Naive thymus-derived CD4-positive, alpha-beta T cell (primary cell): Measurements from ENCODE around the gene ARL5A. TPM values are rescaled to one million over a fixed set of nuclear protein-coding genes. Genes with fewer than 3 reads are reported as not detected.

Experiments used
- ATAC-seq: fragments of 150-1000 bp; cut with Tn5 transposase; 2 replicates; pipeline ENCODE4 v1.10.0; 2021; ENCODE audit warnings: mild to moderate bottlenecking, moderate library complexity
- CTCF ChIA-PET: fragments of 350-600 bp; sonication (Branson Sonifier 250); formaldehyde crosslinking; loops from one replicate; lab custom pipeline; 2021; ENCODE audit warnings: antibody characterized with exemption; lab: Charles Lee
- POLR2A ChIA-PET: fragments of 350-600 bp; sonication (Branson Sonifier 250); formaldehyde crosslinking; loops from one replicate; lab custom pipeline; 2021; ENCODE audit warnings: antibody characterized with exemption, inconsistent platforms; lab: Charles Lee
- DNase-seq, 9 donors: peaks; one replicate each; pipeline versions ENCODE4 v3.0.0 to v3.0.0-alpha.2; 2020 to 2022; ENCODE audit warnings: mixed read lengths in 1 of 9
- H3K27ac ChIP-seq: one replicate; pipeline ENCODE4 v1.7.0; 2013; ENCODE audit warnings: mild to moderate bottlenecking, low read depth, low read length, moderate library complexity
- H3K27me3 ChIP-seq, 2 donors: one replicate each; pipeline ENCODE4 v1.7.0; 2013; ENCODE audit warnings: low read length in 2 of 2, mild to moderate bottlenecking in 2 of 2, moderate library complexity in 2 of 2; ENCODE audit not compliant: control insufficient read depth in 2 of 2, insufficient read depth in 2 of 2
- H3K36me3 ChIP-seq, 3 experiments: 1 replicate in 2 of 3; 2 replicates in 1 of 3; pipeline ENCODE4 v1.7.0; 2013; ENCODE audit warnings: low read length in 3 of 3, mild to moderate bottlenecking in 3 of 3, moderate library complexity in 1 of 3; ENCODE audit not compliant: insufficient read depth in 3 of 3, control insufficient read depth in 2 of 3
- H3K4me1 ChIP-seq, 2 donors: one replicate each; pipeline ENCODE4 v1.7.0; 2013; ENCODE audit warnings: low read length in 2 of 2, mild to moderate bottlenecking in 2 of 2, moderate library complexity in 1 of 2; ENCODE audit not compliant: control insufficient read depth in 2 of 2, insufficient read depth in 2 of 2
- H3K4me3 ChIP-seq: 2 replicates; pipeline ENCODE4 v1.7.0; 2013; ENCODE audit warnings: mild to moderate bottlenecking, low read length
- H3K9me3 ChIP-seq, 3 experiments: 1 replicate in 2 of 3; 2 replicates in 1 of 3; pipeline ENCODE4 v1.7.0; 2013; ENCODE audit warnings: low read length in 3 of 3; ENCODE audit not compliant: control insufficient read depth in 2 of 3
- H3K27ac Mint-ChIP-seq, 9 donors: one replicate each; pipeline ENCODE4 v1.8.0; 2020 to 2022; ENCODE audit warnings: mixed read lengths in 9 of 9, mild to moderate bottlenecking in 8 of 9, moderate library complexity in 5 of 9, inconsistent platforms in 2 of 9
- H3K27me3 Mint-ChIP-seq, 5 donors: one replicate each; pipeline ENCODE4 v1.8.0; 2021 to 2022; ENCODE audit warnings: mixed read lengths in 5 of 5, mild to moderate bottlenecking in 1 of 5
- H3K36me3 Mint-ChIP-seq, 5 donors: one replicate each; pipeline ENCODE4 v1.8.0; 2020 to 2022; ENCODE audit warnings: mixed read lengths in 5 of 5, mild to moderate bottlenecking in 3 of 5, inconsistent platforms in 1 of 5
- H3K4me1 Mint-ChIP-seq, 7 donors: one replicate each; pipeline ENCODE4 v1.8.0; 2020 to 2022; ENCODE audit warnings: mixed read lengths in 7 of 7, mild to moderate bottlenecking in 3 of 7, inconsistent platforms in 1 of 7
- H3K4me3 Mint-ChIP-seq, 10 donors: one replicate each; pipeline ENCODE4 v1.8.0; 2020 to 2022; ENCODE audit warnings: mild to moderate bottlenecking in 10 of 10, mixed read lengths in 10 of 10, moderate library complexity in 6 of 10, inconsistent platforms in 2 of 10
- H3K9me3 Mint-ChIP-seq, 11 donors: one replicate each; pipeline ENCODE4 v1.8.0; 2020 to 2022; ENCODE audit warnings: mixed read lengths in 11 of 11, mild to moderate bottlenecking in 4 of 11, inconsistent platforms in 1 of 11, moderate library complexity in 1 of 11
- intact Hi-C, 2 donors: fragments of 100-400 bp; cut with micrococcal nuclease; formaldehyde crosslinking; loops; one replicate each; pipeline ENCODE4 v1.15.1; 2023
- polyA plus RNA-seq, 2 donors: library from polyadenylated mRNA; unstranded; fragments of 300-500 nt; fragmentation: Illumina TruSeq; gene quantifications; one replicate each; pipeline ENCODE4 v1.2.3, GENCODE V29; 2021
- total RNA-seq, 6 experiments: library from RNA in 5 of 6; stranded (reverse) in 5 of 6; gene quantifications; 1 replicate in 5 of 6; 2 replicates in 1 of 6; pipeline ENCODE4 v1.2.3 and lab custom pipeline; 2021 to 2026

ARL5A gene
- total and polyA plus RNA-seq, 7 experiments from 2014 or later = 25.8 to 68.3 (median 35.6) TPM

- intact Hi-C loops = no loop called here
- Histone ChIP-seq H3K27ac (no peak overlapping the region), H3K36me3 (peaks cover 10 to 19% (median 11%) of the 10 kb centered on the region in 3 experiments), H3K9me3 (no peaks in the 10 kb centered on the region), H3K4me3 (no peak overlapping the region), H3K27me3 (no peaks in the 10 kb centered on the region), H3K4me1 (peaks cover 0 to 8% of the 10 kb centered on the region in 2 donors)
- Mint-ChIP-seq H3K36me3 (peaks cover 7 to 32% (median 21%) of the 10 kb centered on the region in 5 donors), H3K4me3 (no peak overlapping the region), H3K27ac (no peak overlapping the region), H3K9me3 (no peaks in the 10 kb centered on the region), H3K27me3 (no peaks in the 10 kb centered on the region), H3K4me1 (peaks cover 0 to 10% (median 5%) of the 10 kb centered on the region in 7 donors)
- no peak for ATAC-seq
- DNase-seq = no peak
- CTCF ChIA-PET = interaction anchor here (0.6 kb wide), 1 partner anchor 216 kb away, joined by 4 read pairs; no protein-coding TSS in a partner anchor
- POLR2A ChIA-PET = no interaction called here
Measured at GRCh38 chr2:151805961-151806360, 22.3 kb downstream of the ARL5A start.

DNA sequence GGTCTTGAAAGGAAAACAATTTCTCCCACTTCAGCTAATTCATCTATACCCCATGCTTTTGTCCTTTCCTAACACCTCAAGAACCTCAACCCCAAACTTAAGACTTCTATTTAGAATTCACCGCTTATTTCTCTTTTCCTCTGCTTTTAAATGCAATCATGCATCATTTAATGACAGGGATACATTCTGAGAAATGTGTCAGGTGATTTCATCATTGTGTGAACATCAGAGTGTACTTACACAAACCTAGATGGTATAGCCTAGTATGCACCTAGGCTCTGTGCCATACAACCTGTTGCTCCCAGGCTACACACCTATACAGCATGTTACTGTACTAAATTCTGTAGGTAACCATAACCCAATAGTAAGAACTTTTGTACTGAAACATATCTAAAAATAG is 22.9 kb downstream of the ARL5A start:
- Mint-ChIP-seq H3K9me3 (no peaks in the 10 kb centered on the region), H3K4me3 (no peak overlapping the region), H3K27me3 (no peaks in the 10 kb centered on the region), H3K27ac (no peak overlapping the region), H3K4me1 (peaks cover 0 to 7% (median 5%) of the 10 kb centered on the region in 7 donors), H3K36me3 (peaks cover 2 to 30% (median 15%) of the 10 kb centered on the region in 5 donors)
- ChIA-PET POLR2A (no interaction called here), CTCF (interaction anchor here (0.9 kb wide), 1 partner anchor 21 kb away, joined by 3 read pairs; no protein-coding TSS in a partner anchor)
- no peak for DNase-seq
- no peaks in the 10 kb centered on the region for H3K27me3 ChIP-seq
- H3K4me3 ChIP-seq = no peak overlapping the region
- no peak overlapping the region for H3K27ac ChIP-seq
- H3K9me3 ChIP-seq = no peaks in the 10 kb centered on the region
- peaks cover 10 to 19% (median 11%) of the 10 kb centered on the region in 3 experiments for H3K36me3 ChIP-seq
- intact Hi-C loops = no loop called here
- no peak for ATAC-seq
- peaks cover 0 to 8% of the 10 kb centered on the region in 2 donors for H3K4me1 ChIP-seq

GRCh38 chr2:151803811-151804210 is 24.4 kb downstream of the ARL5A start:
- Mint-ChIP-seq H3K4me3 (no peak overlapping the region), H3K9me3 (no peaks in the 10 kb centered on the region), H3K4me1 (peaks cover 0 to 5% (median 2%) of the 10 kb centered on the region in 7 donors), H3K27ac (no peak overlapping the region), H3K27me3 (no peaks in the 10 kb centered on the region), H3K36me3 (peaks cover 0 to 32% (median 15%) of the 10 kb centered on the region in 5 donors)
- no peaks in the 10 kb centered on the region for H3K9me3 ChIP-seq
- no peak for DNase-seq
- no peaks in the 10 kb centered on the region for H3K27me3 ChIP-seq
- ChIA-PET POLR2A (no interaction called here), CTCF (no interaction called here)
- no peak overlapping the region for H3K27ac ChIP-seq
- ATAC-seq = no peak
- intact Hi-C loops = no loop called here
- no peak overlapping the region for H3K4me3 ChIP-seq
- H3K36me3 ChIP-seq = peaks cover 10 to 19% (median 11%) of the 10 kb centered on the region in 3 experiments
- H3K4me1 ChIP-seq = peaks cover 0 to 5% of the 10 kb centered on the region in 2 donors

DNA sequence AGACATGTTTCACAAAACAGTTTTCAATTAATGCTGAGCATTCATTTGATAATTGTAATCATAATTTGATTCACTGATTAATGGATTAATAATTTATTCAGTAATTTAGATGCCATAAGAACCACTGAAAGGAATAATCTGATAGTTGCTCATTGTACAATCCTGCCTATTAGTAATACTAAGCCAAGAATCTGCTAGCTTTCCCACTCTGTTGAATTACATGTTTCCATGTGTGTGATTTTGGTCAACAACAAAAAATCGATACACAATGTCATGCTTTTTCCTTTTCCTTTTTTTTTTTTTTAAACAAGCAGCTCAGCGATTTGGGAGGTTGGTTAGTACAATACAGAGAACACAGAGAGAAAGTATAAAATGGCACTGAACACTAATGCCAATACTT is 25.9 kb downstream of the ARL5A start:
- H3K4me3 ChIP-seq = no peak overlapping the region
- H3K9me3 ChIP-seq = no peaks in the 10 kb centered on the region
- H3K36me3 ChIP-seq = peaks cover 10 to 19% (median 11%) of the 10 kb centered on the region in 3 experiments
- H3K4me3 Mint-ChIP-seq = no peak overlapping the region
- DNase-seq (no peak), ATAC-seq (no peak)
- H3K36me3 Mint-ChIP-seq = peaks cover 0 to 32% (median 17%) of the 10 kb centered on the region in 5 donors
- POLR2A ChIA-PET = no interaction called here
- no peak overlapping the region for H3K27ac ChIP-seq
- H3K4me1 Mint-ChIP-seq = no peaks in the 10 kb centered on the region
- H3K27me3 ChIP-seq = no peaks in the 10 kb centered on the region
- no peaks in the 10 kb centered on the region for H3K4me1 ChIP-seq
- no peaks in the 10 kb centered on the region for H3K27me3 Mint-ChIP-seq
- H3K27ac Mint-ChIP-seq = peak overlapping the region in 1 of 9 donors; percentile 29
- intact Hi-C loops = no loop called here
- CTCF ChIA-PET = no interaction called here
- H3K9me3 Mint-ChIP-seq = no peaks in the 10 kb centered on the region

GRCh38 chr2:151799886-151800292 is 28.3 kb downstream of the ARL5A start:
- Histone ChIP-seq H3K27me3 (no peaks in the 10 kb centered on the region), H3K9me3 (no peaks in the 10 kb centered on the region), H3K36me3 (peaks cover 0 to 19% (median 4%) of the 10 kb centered on the region in 3 experiments), H3K4me3 (no peak overlapping the region), H3K27ac (no peak overlapping the region), H3K4me1 (no peaks in the 10 kb centered on the region)
- Mint-ChIP-seq H3K9me3 (no peaks in the 10 kb centered on the region), H3K4me3 (no peak overlapping the region), H3K27me3 (no peaks in the 10 kb centered on the region), H3K36me3 (peaks cover 0 to 50% (median 26%) of the 10 kb centered on the region in 5 donors), H3K27ac (no peak overlapping the region), H3K4me1 (no peaks in the 10 kb centered on the region)
- ChIA-PET CTCF (no interaction called here), POLR2A (interaction anchor here (0.5 kb wide), 1 partner anchor 11 kb away, joined by 3 read pairs; no protein-coding TSS in a partner anchor)
- DNase-seq = no peak
- intact Hi-C loops = no loop called here
- ATAC-seq = no peak

GRCh38 chr2:151796774-151797173 is 31.4 kb downstream of the ARL5A start:
- Mint-ChIP-seq H3K4me3 (no peak overlapping the region), H3K27ac (peak overlapping the region in 2 of 9 donors; percentile 58 to 75), H3K27me3 (no peaks in the 10 kb centered on the region), H3K9me3 (peaks cover 0 to 8% (median 0%) of the 10 kb centered on the region in 11 donors), H3K4me1 (no peaks in the 10 kb centered on the region), H3K36me3 (peaks cover 0 to 43% (median 20%) of the 10 kb centered on the region in 5 donors)
- no peak overlapping the region for H3K27ac ChIP-seq
- no peaks in the 10 kb centered on the region for H3K36me3 ChIP-seq
- no peak overlapping the region for H3K4me3 ChIP-seq
- CTCF ChIA-PET = no interaction called here
- H3K27me3 ChIP-seq = no peaks in the 10 kb centered on the region
- intact Hi-C loops = loop anchor here in 1 of 2 donors (1.0 kb wide), 1 partner anchor 12 kb away; no protein-coding TSS in a partner anchor
- DNase-seq (no peak), ATAC-seq (no peak)
- no peaks in the 10 kb centered on the region for H3K9me3 ChIP-seq
- POLR2A ChIA-PET = no interaction called here
- H3K4me1 ChIP-seq = no peaks in the 10 kb centered on the region
